ENCODE results near the gene FHL5.

DNA sequence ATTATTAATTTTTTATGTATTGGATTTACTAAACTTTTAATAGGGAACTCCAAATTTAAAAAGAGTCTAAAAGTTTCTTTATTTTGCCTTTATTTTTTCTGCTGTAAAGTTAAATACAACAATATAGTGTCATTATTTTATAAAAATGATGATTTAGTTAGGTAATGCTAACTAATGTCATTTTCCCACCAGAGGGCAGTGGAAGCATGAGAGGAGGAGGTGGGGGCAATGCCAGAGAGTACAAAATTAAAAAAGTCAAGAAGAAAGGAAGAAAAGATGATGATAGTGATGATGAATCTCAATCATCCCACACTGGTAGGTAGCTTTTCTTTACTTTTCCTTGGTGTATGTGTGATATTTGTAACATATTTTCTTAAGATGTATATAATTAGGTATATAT is 20.2 kb upstream of the FHL5 start:
- TF ChIP-seq, protein P1, sequence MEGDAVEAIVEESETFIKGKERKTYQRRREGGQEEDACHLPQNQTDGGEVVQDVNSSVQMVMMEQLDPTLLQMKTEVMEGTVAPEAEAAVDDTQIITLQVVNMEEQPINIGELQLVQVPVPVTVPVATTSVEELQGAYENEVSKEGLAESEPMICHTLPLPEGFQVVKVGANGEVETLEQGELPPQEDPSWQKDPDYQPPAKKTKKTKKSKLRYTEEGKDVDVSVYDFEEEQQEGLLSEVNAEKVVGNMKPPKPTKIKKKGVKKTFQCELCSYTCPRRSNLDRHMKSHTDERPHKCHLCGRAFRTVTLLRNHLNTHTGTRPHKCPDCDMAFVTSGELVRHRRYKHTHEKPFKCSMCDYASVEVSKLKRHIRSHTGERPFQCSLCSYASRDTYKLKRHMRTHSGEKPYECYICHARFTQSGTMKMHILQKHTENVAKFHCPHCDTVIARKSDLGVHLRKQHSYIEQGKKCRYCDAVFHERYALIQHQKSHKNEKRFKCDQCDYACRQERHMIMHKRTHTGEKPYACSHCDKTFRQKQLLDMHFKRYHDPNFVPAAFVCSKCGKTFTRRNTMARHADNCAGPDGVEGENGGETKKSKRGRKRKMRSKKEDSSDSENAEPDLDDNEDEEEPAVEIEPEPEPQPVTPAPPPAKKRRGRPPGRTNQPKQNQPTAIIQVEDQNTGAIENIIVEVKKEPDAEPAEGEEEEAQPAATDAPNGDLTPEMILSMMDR (IDR thresholded peaks at IDR 0.05; ENCODE audit: poor library complexity): peak; percentile 45
- no peak for TF ChIP-seq EZH2phosphoT487 (IDR thresholded peaks at IDR 0.05; ENCODE audit: low read depth, severe bottlenecking, unreplicated experiment)
